Adipocyte (in vitro differentiated cells): ENCODE data around the gene ENTPD2.

ENCODE experiments used
- DNase-seq: peaks from one replicate; pipeline ENCODE4 v3.0.0-alpha.2; 2015; ENCODE audit warnings: low read depth
- H3K27me3 ChIP-seq: replicated peaks from 2 replicates; pipeline ENCODE4 v1.7.0; 2013; ENCODE audit warnings: mild to moderate bottlenecking, low read length, moderate library complexity; ENCODE audit not compliant: control insufficient read depth, insufficient read depth
- H3K36me3 ChIP-seq: 2 replicates; pipeline ENCODE4 v1.7.0; 2013; ENCODE audit warnings: low read length, mild to moderate bottlenecking, moderate library complexity; ENCODE audit not compliant: control insufficient read depth, insufficient read depth, severe bottlenecking
- H3K4me1 ChIP-seq: 2 replicates; pipeline ENCODE4 v1.7.0; 2013; ENCODE audit warnings: mild to moderate bottlenecking, low read length, moderate library complexity; ENCODE audit not compliant: control insufficient read depth, insufficient read depth
- H3K4me3 ChIP-seq: 2 replicates; pipeline ENCODE4 v1.7.0; 2013; ENCODE audit warnings: mild to moderate bottlenecking, low read length, moderate library complexity
- H3K9ac ChIP-seq: 2 replicates; pipeline ENCODE4 v1.7.0; 2013; ENCODE audit warnings: mild to moderate bottlenecking, low read length, moderate library complexity
- H3K9me3 ChIP-seq: 2 replicates; pipeline ENCODE4 v1.7.0; 2013; ENCODE audit warnings: mild to moderate bottlenecking, low read length, moderate library complexity; ENCODE audit not compliant: control insufficient read depth

ENTPD2 gene

GRCh38 chr9:137049544-137050449 lies 4.1 kb downstream of the ENTPD2 start:
- H3K9me3 ChIP-seq = no peaks in the 10 kb centered on the region
- peak; percentile 84 for DNase-seq
- H3K27me3 ChIP-seq = peaks cover 58% of the 10 kb centered on the region
- H3K36me3 ChIP-seq = no peaks in the 10 kb centered on the region
- no peak overlapping the region for H3K4me3 ChIP-seq
- H3K4me1 ChIP-seq = peaks cover 8% of the 10 kb centered on the region
- H3K9ac ChIP-seq = no peak overlapping the region

GRCh38 chr9:137048655-137049543 lies 5.0 kb downstream of the ENTPD2 start:
- Histone ChIP-seq H3K9ac (no peak overlapping the region), H3K36me3 (no peaks in the 10 kb centered on the region), H3K4me1 (peaks cover 12% of the 10 kb centered on the region), H3K9me3 (no peaks in the 10 kb centered on the region), H3K27me3 (peaks cover 52% of the 10 kb centered on the region), H3K4me3 (no peak overlapping the region)
- DNase-seq = no peak

- peak within 1 kb of the TSS; percentile 82 for H3K9ac ChIP-seq
- H3K4me3 ChIP-seq = peak within 1 kb of the TSS; percentile 78
- H3K4me1 ChIP-seq = peaks cover 17% of the 10 kb centered on the region
- H3K27me3 ChIP-seq = peaks cover 35% of the 10 kb centered on the region
- peak; percentile 91 for DNase-seq
- H3K9me3 ChIP-seq = no peaks in the 10 kb centered on the region
- H3K36me3 ChIP-seq = no peaks in the 10 kb centered on the region
Measured at GRCh38 chr9:137046088-137046787, 7.6 kb downstream of the ENTPD2 start, which contains the start of gene NPDC1. Gene NPDC1 (minus strand): TSS chr9:137046177. CDS start chr9:137045989, 188 bp downstream.

- peak; percentile 70 for DNase-seq
- peak overlapping the region; percentile 82 for H3K9ac ChIP-seq
- H3K36me3 ChIP-seq = no peaks in the 10 kb centered on the region
- peaks cover 17% of the 10 kb centered on the region for H3K4me1 ChIP-seq
- H3K27me3 ChIP-seq = peaks cover 28% of the 10 kb centered on the region
- peak overlapping the region; percentile 78 for H3K4me3 ChIP-seq
- no peaks in the 10 kb centered on the region for H3K9me3 ChIP-seq
Measured at GRCh38 chr9:137045294-137046087, 8.4 kb downstream of the ENTPD2 start.

- Histone ChIP-seq H3K4me1 (peaks cover 17% of the 10 kb centered on the region), H3K4me3 (peak overlapping the region; percentile 78), H3K36me3 (peaks cover 5% of the 10 kb centered on the region), H3K9me3 (no peaks in the 10 kb centered on the region), H3K9ac (peak overlapping the region; percentile 82), H3K27me3 (peaks cover 19% of the 10 kb centered on the region)
- DNase-seq = no peak
Measured at GRCh38 chr9:137044502-137045177, 9.2 kb downstream of the ENTPD2 start.

GRCh38 chr9:137044037-137044436 lies 9.8 kb downstream of the ENTPD2 start:
- Histone ChIP-seq H3K9me3 (no peaks in the 10 kb centered on the region), H3K9ac (peak overlapping the region; percentile 82), H3K4me1 (peaks cover 17% of the 10 kb centered on the region), H3K36me3 (peaks cover 11% of the 10 kb centered on the region), H3K4me3 (no peak overlapping the region), H3K27me3 (peaks cover 13% of the 10 kb centered on the region)
- no peak for DNase-seq

GRCh38 chr9:137042751-137043727 lies 10.8 kb downstream of the ENTPD2 start:
- H3K9me3 ChIP-seq = no peaks in the 10 kb centered on the region
- no peak for DNase-seq
- H3K36me3 ChIP-seq = peaks cover 13% of the 10 kb centered on the region
- H3K9ac ChIP-seq = peak overlapping the region; percentile 22
- H3K4me1 ChIP-seq = peaks cover 17% of the 10 kb centered on the region
- H3K27me3 ChIP-seq = peaks cover 12% of the 10 kb centered on the region
- no peak overlapping the region for H3K4me3 ChIP-seq

- H3K4me1 ChIP-seq = peaks cover 14% of the 10 kb centered on the region
- DNase-seq = no peak
- no peak overlapping the region for H3K4me3 ChIP-seq
Measured at GRCh38 chr9:137041124-137041523, 12.7 kb downstream of the ENTPD2 start.

GRCh38 chr9:137040568-137040967 lies 13.3 kb downstream of the ENTPD2 start:
- Histone ChIP-seq H3K4me1 (peaks cover 14% of the 10 kb centered on the region), H3K9me3 (no peaks in the 10 kb centered on the region), H3K36me3 (peaks cover 13% of the 10 kb centered on the region), H3K9ac (no peak overlapping the region), H3K27me3 (no peaks in the 10 kb centered on the region), H3K4me3 (no peak overlapping the region)
- DNase-seq = no peak

More at GRCh38 chr9:137041124-137041523, 12.7 kb downstream of the ENTPD2 start:
- Histone ChIP-seq H3K9me3 (no peaks in the 10 kb centered on the region), H3K27me3 (no peaks in the 10 kb centered on the region), H3K9ac (no peak overlapping the region), H3K36me3 (peaks cover 13% of the 10 kb centered on the region)
